Colonic mucosa (tissue), 4 donors: ENCODE results near the gene XPR1. TPM values are rescaled to one million over a fixed set of nuclear protein-coding genes. Genes with fewer than 3 reads are reported as not detected.

Experiments
- DNase-seq: peaks from one replicate; pipeline ENCODE4 v3.0.0-alpha.2; 2020
- H3K27ac ChIP-seq: fragments of 200-600 bp; one replicate; pipeline ENCODE4 v1.8.0; 2021
- H3K27me3 ChIP-seq: fragments of 200-600 bp; one replicate; pipeline ENCODE4 v1.8.0; 2021
- H3K36me3 ChIP-seq: fragments of 200-600 bp; one replicate; pipeline ENCODE4 v1.8.0; 2021
- H3K4me1 ChIP-seq: fragments of 200-600 bp; one replicate; pipeline ENCODE4 v1.8.0; 2021; ENCODE audit warnings: mild to moderate bottlenecking
- H3K4me3 ChIP-seq: fragments of 200-600 bp; one replicate; pipeline ENCODE4 v1.8.0; 2021
- H3K9ac ChIP-seq, 2 donors: one replicate each; pipeline ENCODE4 v1.7.0; 2013; ENCODE audit warnings: control low read depth in 2 of 2, low read depth in 2 of 2, low read length in 2 of 2
- H3K9me3 ChIP-seq: fragments of 200-600 bp; one replicate; pipeline ENCODE4 v1.8.0; 2021
- CTCF ChIP-seq: fragments of 200-600 bp; IDR thresholded peaks from one replicate; pipeline ENCODE4 v1.8.0; 2022; ENCODE audit warnings: antibody characterized with exemption, mild to moderate bottlenecking
- intact Hi-C: fragments of 100-400 bp; cut with DNase I; formaldehyde crosslinking; loops from one replicate; pipeline ENCODE4 v1.14.1; 2022
- total RNA-seq, 2 donors: library from RNA; stranded (reverse); fragmentation: NEBNext Ultra II Directional in 1 of 2; extraction: Animal tissue kit (Norgen Biotek cat#: 25700) in 1 of 2; gene quantifications; one replicate each; pipeline ENCODE4 v1.2.1, GENCODE V29; 2021
- donor health status: healthy.
- donor health status: DM: no; HTN: no; CAD: no.
- donor health status: DM: no; HTN: no; CAD: no.

Gene XPR1
- total RNA-seq, 2 donors from 2014 or later, result 20.5 to 25.8 TPM

- H3K4me1 ChIP-seq, result no peaks in the 10 kb centered on the region
- no peaks in the 10 kb centered on the region for H3K27me3 ChIP-seq
- no peak for TF ChIP-seq CTCF
- H3K9me3 ChIP-seq, result no peaks in the 10 kb centered on the region
- DNase-seq, result no peak
- no peak overlapping the region for H3K27ac ChIP-seq
- intact Hi-C loops, result no loop called here
- no peak overlapping the region for H3K9ac ChIP-seq
- no peaks in the 10 kb centered on the region for H3K36me3 ChIP-seq
- H3K4me3 ChIP-seq, result no peak overlapping the region
These were observed 133.3 kb downstream of the XPR1 start for GRCh38 chr1:180765151-180765550.

- DNase-seq, result no peak
- Histone ChIP-seq H3K36me3 (no peaks in the 10 kb centered on the region), H3K27me3 (no peaks in the 10 kb centered on the region), H3K4me3 (no peak overlapping the region), H3K9me3 (no peaks in the 10 kb centered on the region), H3K9ac (no peak overlapping the region), H3K27ac (no peak overlapping the region), H3K4me1 (no peaks in the 10 kb centered on the region)
- TF ChIP-seq CTCF, result no peak
- intact Hi-C loops, result loop anchor here (10.0 kb wide), 1 partner anchor 235 kb away; no protein-coding TSS in a partner anchor
These were observed 138.1 kb downstream of the XPR1 start for GRCh38 chr1:180769889-180770288.

- Histone ChIP-seq H3K27me3 (no peaks in the 10 kb centered on the region), H3K36me3 (no peaks in the 10 kb centered on the region), H3K27ac (no peak overlapping the region), H3K9me3 (no peaks in the 10 kb centered on the region), H3K9ac (no peak overlapping the region), H3K4me3 (no peak overlapping the region), H3K4me1 (no peaks in the 10 kb centered on the region)
- TF ChIP-seq CTCF, result no peak
- intact Hi-C loops, result loop anchor here (10.0 kb wide), 1 partner anchor 239 kb away; no protein-coding TSS in a partner anchor
- no peak for DNase-seq
These were observed 141.5 kb downstream of the XPR1 start for GRCh38 chr1:180773210-180773865.

GRCh38 chr1:180775801-180776200, 144.0 kb downstream of the XPR1 start:
- H3K9me3 ChIP-seq, result no peaks in the 10 kb centered on the region
- H3K4me3 ChIP-seq, result no peak overlapping the region
- DNase-seq, result no peak
- no peak overlapping the region for H3K27ac ChIP-seq
- H3K27me3 ChIP-seq, result no peaks in the 10 kb centered on the region
- intact Hi-C loops, result loop anchor here (10.0 kb wide), 1 partner anchor 241 kb away; no protein-coding TSS in a partner anchor
- no peak for TF ChIP-seq CTCF
- H3K36me3 ChIP-seq, result no peaks in the 10 kb centered on the region
- no peaks in the 10 kb centered on the region for H3K4me1 ChIP-seq
- H3K9ac ChIP-seq, result no peak overlapping the region

- H3K9ac ChIP-seq, result no peak overlapping the region
- no peaks in the 10 kb centered on the region for H3K36me3 ChIP-seq
- no peak for DNase-seq
- no peaks in the 10 kb centered on the region for H3K27me3 ChIP-seq
- H3K27ac ChIP-seq, result no peak overlapping the region
- H3K4me1 ChIP-seq, result no peaks in the 10 kb centered on the region
- no peak overlapping the region for H3K4me3 ChIP-seq
- TF ChIP-seq CTCF, result no peak
- H3K9me3 ChIP-seq, result no peaks in the 10 kb centered on the region
- intact Hi-C loops, result loop anchor here (10.0 kb wide), 1 partner anchor 242 kb away; no protein-coding TSS in a partner anchor
These were observed 145.4 kb downstream of the XPR1 start for GRCh38 chr1:180777072-180777689.
